Liver (tissue), 9 donors: ENCODE data around the gene RERE. TPM values are rescaled to one million over a fixed set of nuclear protein-coding genes. Genes with fewer than 3 reads are reported as not detected.

ENCODE experiments used
- DNase-seq: peaks from one replicate; pipeline ENCODE4 v3.0.0-alpha.2; 2017; ENCODE audit warnings: low spot score
- H3K27ac ChIP-seq, 2 donors: one replicate each; pipeline ENCODE4 v1.7.0; 2013; ENCODE audit warnings: inconsistent platforms in 2 of 2, low read length in 2 of 2, control low read depth in 1 of 2, low read depth in 1 of 2, mild to moderate bottlenecking in 1 of 2
- H3K27me3 ChIP-seq, 4 donors: one replicate each; pipeline versions ENCODE4 v1.6.1 to v1.7.0; 2013; ENCODE audit warnings: low read length in 3 of 4, inconsistent platforms in 1 of 4, mild to moderate bottlenecking in 1 of 4, moderate library complexity in 1 of 4; ENCODE audit not compliant: control insufficient read depth in 4 of 4, insufficient read depth in 4 of 4
- H3K36me3 ChIP-seq, 4 donors: one replicate each; pipeline versions ENCODE4 v1.6.1 to v1.7.0; 2013; ENCODE audit warnings: low read length in 3 of 4, mild to moderate bottlenecking in 3 of 4, low read depth in 1 of 4, moderate library complexity in 1 of 4; ENCODE audit not compliant: control insufficient read depth in 4 of 4, insufficient read depth in 3 of 4
- H3K4me1 ChIP-seq, 4 donors: one replicate each; pipeline versions ENCODE4 v1.6.1 to v1.7.0; 2013; ENCODE audit warnings: low read length in 3 of 4, mild to moderate bottlenecking in 3 of 4, moderate library complexity in 1 of 4; ENCODE audit not compliant: control insufficient read depth in 4 of 4, insufficient read depth in 4 of 4
- H3K4me3 ChIP-seq, 3 donors: one replicate each; pipeline versions ENCODE4 v1.6.1 to v1.7.0; 2013; ENCODE audit warnings: low read length in 3 of 3, control low read depth in 1 of 3, low read depth in 1 of 3, mild to moderate bottlenecking in 1 of 3
- H3K9ac ChIP-seq, 2 donors: one replicate each; pipeline ENCODE4 v1.7.0; 2013; ENCODE audit warnings: low read length in 2 of 2, mild to moderate bottlenecking in 2 of 2, moderate library complexity in 2 of 2, control low read depth in 1 of 2, low read depth in 1 of 2
- H3K9me3 ChIP-seq, 4 donors: one replicate each; pipeline versions ENCODE4 v1.6.1 to v1.7.0; 2013; ENCODE audit warnings: low read length in 3 of 4; ENCODE audit not compliant: control insufficient read depth in 4 of 4
- EGR1 ChIP-seq, 2 donors: IDR thresholded peaks; 2 replicates each; pipeline ENCODE4 v1.6.1; 2016 to 2018; ENCODE audit warnings: antibody characterized with exemption in 2 of 2, low read depth in 2 of 2
- FOXA1 ChIP-seq: IDR thresholded peaks from 2 replicates; pipeline ENCODE4 v1.6.1; 2016; ENCODE audit warnings: antibody characterized with exemption
- FOXA2 ChIP-seq: IDR thresholded peaks from 2 replicates; pipeline ENCODE4 v1.6.1; 2016; ENCODE audit warnings: antibody characterized with exemption
- GABPA ChIP-seq, 2 donors: IDR thresholded peaks in 1 of 2; conservative IDR thresholded peaks in 1 of 2; 2 replicates each; pipeline ENCODE4 v1.6.1; 2016; ENCODE audit warnings: antibody characterized with exemption in 2 of 2, mild to moderate bottlenecking in 1 of 2, moderate library complexity in 1 of 2
- HNF4A ChIP-seq, 2 donors: conservative IDR thresholded peaks; 2 replicates each; pipeline ENCODE4 v1.6.1; 2016; ENCODE audit warnings: antibody characterized with exemption in 2 of 2, mild to moderate bottlenecking in 2 of 2
- HNF4G ChIP-seq: IDR thresholded peaks from 2 replicates; pipeline ENCODE4 v1.6.1; 2016; ENCODE audit warnings: antibody characterized with exemption
- JUND ChIP-seq, 2 donors: IDR thresholded peaks; 2 replicates each; pipeline ENCODE4 v1.6.1; 2016; ENCODE audit warnings: antibody characterized with exemption in 2 of 2
- NR2F2 ChIP-seq: IDR thresholded peaks from 2 replicates; pipeline ENCODE4 v1.6.1; 2016; ENCODE audit warnings: antibody characterized with exemption
- RAD21 ChIP-seq, 2 donors: IDR thresholded peaks; 2 replicates each; pipeline ENCODE4 v1.6.1; 2016; ENCODE audit warnings: antibody characterized with exemption in 2 of 2, mild to moderate bottlenecking in 2 of 2
- RXRA ChIP-seq, 2 donors: IDR thresholded peaks; 2 replicates each; pipeline ENCODE4 v1.6.1; 2017 to 2018; ENCODE audit warnings: antibody characterized with exemption in 2 of 2, mild to moderate bottlenecking in 1 of 2
- SP1 ChIP-seq: IDR thresholded peaks from 2 replicates; pipeline ENCODE4 v1.6.1; 2018; ENCODE audit warnings: antibody characterized with exemption, mild to moderate bottlenecking
- TAF1 ChIP-seq: conservative IDR thresholded peaks from 2 replicates; pipeline ENCODE4 v1.6.1; 2016; ENCODE audit warnings: antibody characterized with exemption, mild to moderate bottlenecking
- YY1 ChIP-seq: IDR thresholded peaks from 2 replicates; pipeline ENCODE4 v1.6.1; 2016; ENCODE audit warnings: antibody characterized with exemption, mild to moderate bottlenecking
- WGBS: extraction: QIAGEN DNeasy Blood & Tissue Kit; methylation state at CpG from one replicate; pipeline ENCODE4 v1.1.7; 2013; 5-methylcytosine and 5-hydroxymethylcytosine counted together
- polyA plus RNA-seq, 2 donors: library from polyadenylated mRNA; stranded (reverse) in 1 of 2; unstranded in 1 of 2; fragments of 200-250 nt in 1 of 2; fragments of >200 nt in 1 of 2; fragmentation: Nextera tagmentation in 1 of 2; extraction: Ambion mirVana in 1 of 2; gene quantifications; one replicate each; pipeline versions ENCODE4 v1.2.1 to v1.2.3, GENCODE V29; 2013 to 2015
- total RNA-seq, 2 donors: library from RNA; depleted of rRNA; stranded (reverse); fragments of >200 nt; gene quantifications; one replicate each; pipeline ENCODE4 v1.2.3, GENCODE V29; 2014
- TF ChIP-seq, protein P1 (sequence below): IDR thresholded peaks from 2 replicates; pipeline ENCODE4 v1.6.1; 2016; ENCODE audit warnings: antibody characterized with exemption
- TF ChIP-seq, protein P2 (sequence below): IDR thresholded peaks from 2 replicates; pipeline ENCODE4 v1.6.1; 2016; ENCODE audit warnings: antibody characterized with exemption
- TF ChIP-seq, protein P3 (sequence below): fragments of 150-350 bp; IDR thresholded peaks from 2 replicates; pipeline ENCODE4 v1.5.1; 2017; ENCODE audit warnings: improper control_type of control experiment, low read depth, low read length; ENCODE audit not compliant: missing input control
- TF ChIP-seq, protein P4 (sequence below): IDR thresholded peaks from 2 replicates; pipeline ENCODE4 v1.6.1; 2016; ENCODE audit warnings: antibody characterized with exemption, mild to moderate bottlenecking
- TF ChIP-seq, protein P5 (sequence below): IDR thresholded peaks from 2 replicates; pipeline ENCODE4 v1.6.1; 2016; ENCODE audit warnings: antibody characterized with exemption
- donor health status: healthy.
- donor health status: healthy.
- donor health status: healthy.
- donor health status: healthy.
- donor health status: healthy.

Gene RERE
- total and polyA plus RNA-seq, 4 donors = 9.8 to 49.1 (median 24.8) TPM

DNA sequence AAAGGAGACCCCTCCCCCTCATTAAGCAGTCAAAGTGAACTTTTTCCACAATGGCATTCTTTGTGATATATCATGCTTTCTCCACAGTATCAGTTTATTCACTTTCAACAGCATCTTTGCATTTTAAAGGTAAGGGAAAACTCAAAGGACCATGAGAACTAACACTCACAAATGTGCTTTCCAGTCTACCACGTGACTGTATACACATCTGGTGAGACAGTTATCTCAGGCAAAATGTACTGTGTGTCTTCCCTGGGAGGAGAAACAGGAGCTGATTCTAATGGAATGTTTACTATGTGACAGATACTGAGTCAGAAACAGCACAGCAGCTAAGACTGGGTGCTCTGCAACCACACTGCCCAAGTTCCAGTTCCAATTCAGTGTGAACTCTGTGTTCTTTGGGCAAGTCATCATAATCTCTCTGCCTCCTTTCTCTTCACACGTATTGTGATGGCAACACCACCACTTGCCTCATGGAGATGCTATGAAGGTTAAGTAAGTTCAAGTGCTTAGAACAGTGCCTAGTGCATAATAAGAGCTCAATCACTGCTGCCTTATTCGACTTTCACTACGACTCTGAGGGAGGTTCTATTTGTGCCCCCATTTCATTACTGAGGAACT lies 420.5 kb downstream of the RERE start:
- Histone ChIP-seq H3K9ac (no peak overlapping the region), H3K27me3 (no peaks in the 10 kb centered on the region), H3K36me3 (peaks cover 0 to 12% (median 4%) of the 10 kb centered on the region in 4 donors), H3K4me3 (no peak overlapping the region), H3K9me3 (no peaks in the 10 kb centered on the region), H3K27ac (peak overlapping the region; percentile 39 to 63), H3K4me1 (peaks cover 0 to 28% (median 19%) of the 10 kb centered on the region in 4 donors)
- no peak for DNase-seq
- TF ChIP-seq, protein P1, sequence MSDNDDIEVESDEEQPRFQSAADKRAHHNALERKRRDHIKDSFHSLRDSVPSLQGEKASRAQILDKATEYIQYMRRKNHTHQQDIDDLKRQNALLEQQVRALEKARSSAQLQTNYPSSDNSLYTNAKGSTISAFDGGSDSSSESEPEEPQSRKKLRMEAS = peak; percentile 18
- TF ChIP-seq SP1 (peak; percentile 18), RAD21 (IDR thresholded peaks at IDR 0.05) (peak in 1 of 2 donors; percentile 9), JUND (IDR thresholded peaks at IDR 0.05) (no peak), GABPA (IDR thresholded peaks at IDR 0.05 in 1 of 2, conservative IDR thresholded peaks at IDR 0.05 in 1 of 2) (no peak), FOXA2 (no peak), NR2F2 (no peak), EGR1 (IDR thresholded peaks at IDR 0.05; ENCODE audit: low read depth in 2 of 2) (no peak), TAF1 (no peak), YY1 (no peak), RXRA (IDR thresholded peaks at IDR 0.05) (peak; percentile 11 to 28), HNF4A (conservative IDR thresholded peaks at IDR 0.05) (no peak), FOXA1 (no peak), HNF4G (no peak)
- TF ChIP-seq, protein P2, sequence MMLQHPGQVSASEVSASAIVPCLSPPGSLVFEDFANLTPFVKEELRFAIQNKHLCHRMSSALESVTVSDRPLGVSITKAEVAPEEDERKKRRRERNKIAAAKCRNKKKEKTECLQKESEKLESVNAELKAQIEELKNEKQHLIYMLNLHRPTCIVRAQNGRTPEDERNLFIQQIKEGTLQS = no peak
- TF ChIP-seq, protein P3, sequence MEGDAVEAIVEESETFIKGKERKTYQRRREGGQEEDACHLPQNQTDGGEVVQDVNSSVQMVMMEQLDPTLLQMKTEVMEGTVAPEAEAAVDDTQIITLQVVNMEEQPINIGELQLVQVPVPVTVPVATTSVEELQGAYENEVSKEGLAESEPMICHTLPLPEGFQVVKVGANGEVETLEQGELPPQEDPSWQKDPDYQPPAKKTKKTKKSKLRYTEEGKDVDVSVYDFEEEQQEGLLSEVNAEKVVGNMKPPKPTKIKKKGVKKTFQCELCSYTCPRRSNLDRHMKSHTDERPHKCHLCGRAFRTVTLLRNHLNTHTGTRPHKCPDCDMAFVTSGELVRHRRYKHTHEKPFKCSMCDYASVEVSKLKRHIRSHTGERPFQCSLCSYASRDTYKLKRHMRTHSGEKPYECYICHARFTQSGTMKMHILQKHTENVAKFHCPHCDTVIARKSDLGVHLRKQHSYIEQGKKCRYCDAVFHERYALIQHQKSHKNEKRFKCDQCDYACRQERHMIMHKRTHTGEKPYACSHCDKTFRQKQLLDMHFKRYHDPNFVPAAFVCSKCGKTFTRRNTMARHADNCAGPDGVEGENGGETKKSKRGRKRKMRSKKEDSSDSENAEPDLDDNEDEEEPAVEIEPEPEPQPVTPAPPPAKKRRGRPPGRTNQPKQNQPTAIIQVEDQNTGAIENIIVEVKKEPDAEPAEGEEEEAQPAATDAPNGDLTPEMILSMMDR = no peak
- TF ChIP-seq, protein P4, sequence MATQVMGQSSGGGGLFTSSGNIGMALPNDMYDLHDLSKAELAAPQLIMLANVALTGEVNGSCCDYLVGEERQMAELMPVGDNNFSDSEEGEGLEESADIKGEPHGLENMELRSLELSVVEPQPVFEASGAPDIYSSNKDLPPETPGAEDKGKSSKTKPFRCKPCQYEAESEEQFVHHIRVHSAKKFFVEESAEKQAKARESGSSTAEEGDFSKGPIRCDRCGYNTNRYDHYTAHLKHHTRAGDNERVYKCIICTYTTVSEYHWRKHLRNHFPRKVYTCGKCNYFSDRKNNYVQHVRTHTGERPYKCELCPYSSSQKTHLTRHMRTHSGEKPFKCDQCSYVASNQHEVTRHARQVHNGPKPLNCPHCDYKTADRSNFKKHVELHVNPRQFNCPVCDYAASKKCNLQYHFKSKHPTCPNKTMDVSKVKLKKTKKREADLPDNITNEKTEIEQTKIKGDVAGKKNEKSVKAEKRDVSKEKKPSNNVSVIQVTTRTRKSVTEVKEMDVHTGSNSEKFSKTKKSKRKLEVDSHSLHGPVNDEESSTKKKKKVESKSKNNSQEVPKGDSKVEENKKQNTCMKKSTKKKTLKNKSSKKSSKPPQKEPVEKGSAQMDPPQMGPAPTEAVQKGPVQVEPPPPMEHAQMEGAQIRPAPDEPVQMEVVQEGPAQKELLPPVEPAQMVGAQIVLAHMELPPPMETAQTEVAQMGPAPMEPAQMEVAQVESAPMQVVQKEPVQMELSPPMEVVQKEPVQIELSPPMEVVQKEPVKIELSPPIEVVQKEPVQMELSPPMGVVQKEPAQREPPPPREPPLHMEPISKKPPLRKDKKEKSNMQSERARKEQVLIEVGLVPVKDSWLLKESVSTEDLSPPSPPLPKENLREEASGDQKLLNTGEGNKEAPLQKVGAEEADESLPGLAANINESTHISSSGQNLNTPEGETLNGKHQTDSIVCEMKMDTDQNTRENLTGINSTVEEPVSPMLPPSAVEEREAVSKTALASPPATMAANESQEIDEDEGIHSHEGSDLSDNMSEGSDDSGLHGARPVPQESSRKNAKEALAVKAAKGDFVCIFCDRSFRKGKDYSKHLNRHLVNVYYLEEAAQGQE = no peak
- TF ChIP-seq, protein P5, sequence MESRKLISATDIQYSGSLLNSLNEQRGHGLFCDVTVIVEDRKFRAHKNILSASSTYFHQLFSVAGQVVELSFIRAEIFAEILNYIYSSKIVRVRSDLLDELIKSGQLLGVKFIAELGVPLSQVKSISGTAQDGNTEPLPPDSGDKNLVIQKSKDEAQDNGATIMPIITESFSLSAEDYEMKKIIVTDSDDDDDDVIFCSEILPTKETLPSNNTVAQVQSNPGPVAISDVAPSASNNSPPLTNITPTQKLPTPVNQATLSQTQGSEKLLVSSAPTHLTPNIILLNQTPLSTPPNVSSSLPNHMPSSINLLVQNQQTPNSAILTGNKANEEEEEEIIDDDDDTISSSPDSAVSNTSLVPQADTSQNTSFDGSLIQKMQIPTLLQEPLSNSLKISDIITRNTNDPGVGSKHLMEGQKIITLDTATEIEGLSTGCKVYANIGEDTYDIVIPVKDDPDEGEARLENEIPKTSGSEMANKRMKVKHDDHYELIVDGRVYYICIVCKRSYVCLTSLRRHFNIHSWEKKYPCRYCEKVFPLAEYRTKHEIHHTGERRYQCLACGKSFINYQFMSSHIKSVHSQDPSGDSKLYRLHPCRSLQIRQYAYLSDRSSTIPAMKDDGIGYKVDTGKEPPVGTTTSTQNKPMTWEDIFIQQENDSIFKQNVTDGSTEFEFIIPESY = no peak
- 65% methylated on average over 4 of the region's 4 CpGs for WGBS
